CD4-positive, alpha-beta memory T cell (primary cell): ENCODE results near the gene HOXA9. TPM values are rescaled to one million over a fixed set of nuclear protein-coding genes. Genes with fewer than 3 reads are reported as not detected.

Experiments used
- CTCF ChIA-PET: fragments of 350-600 bp; sonication (Branson Sonifier 250); formaldehyde crosslinking; loops from one replicate; lab custom pipeline; 2021; ENCODE audit warnings: inconsistent platforms; ENCODE audit not compliant: partially characterized antibody; lab: Charles Lee
- POLR2A ChIA-PET: fragments of 350-600 bp; sonication (Branson Sonifier 250); formaldehyde crosslinking; loops from one replicate; lab custom pipeline; 2021; ENCODE audit not compliant: partially characterized antibody; lab: Charles Lee
- DNase-seq, 5 donors: peaks; one replicate each; pipeline versions ENCODE4 v3.0.0 to v3.0.0-alpha.2; 2020 to 2022; ENCODE audit warnings: mixed read lengths in 1 of 5
- H3K27ac ChIP-seq: one replicate; pipeline ENCODE4 v1.7.0; 2013; ENCODE audit warnings: low read depth, low read length
- H3K27me3 ChIP-seq: 2 replicates; pipeline ENCODE4 v1.7.0; 2013; ENCODE audit warnings: mild to moderate bottlenecking, low read length, moderate library complexity; ENCODE audit not compliant: insufficient read depth
- H3K36me3 ChIP-seq: 2 replicates; pipeline ENCODE4 v1.7.0; 2013; ENCODE audit warnings: mild to moderate bottlenecking, low read length, moderate library complexity; ENCODE audit not compliant: insufficient read depth
- H3K4me1 ChIP-seq: 2 replicates; pipeline ENCODE4 v1.7.0; 2013; ENCODE audit warnings: mild to moderate bottlenecking, low read length, moderate library complexity; ENCODE audit not compliant: insufficient read depth
- H3K4me3 ChIP-seq, 2 donors: one replicate each; pipeline ENCODE4 v1.7.0; 2013; ENCODE audit warnings: low read length in 2 of 2, mild to moderate bottlenecking in 1 of 2
- H3K9me3 ChIP-seq, 2 donors: one replicate each; pipeline ENCODE4 v1.7.0; 2013; ENCODE audit warnings: low read length in 2 of 2, control low read depth in 1 of 2; ENCODE audit not compliant: control insufficient read depth in 1 of 2
- H3K27ac Mint-ChIP-seq, 7 donors: one replicate each; pipeline ENCODE4 v1.8.0; 2020 to 2021; ENCODE audit warnings: mixed read lengths in 7 of 7, mild to moderate bottlenecking in 6 of 7, inconsistent platforms in 3 of 7, moderate library complexity in 3 of 7
- H3K27me3 Mint-ChIP-seq, 2 donors: one replicate each; pipeline ENCODE4 v1.8.0; 2020 to 2021; ENCODE audit warnings: mixed read lengths in 2 of 2
- H3K36me3 Mint-ChIP-seq, 2 donors: one replicate each; pipeline ENCODE4 v1.8.0; 2020 to 2021; ENCODE audit warnings: mixed read lengths in 2 of 2, inconsistent platforms in 1 of 2, mild to moderate bottlenecking in 1 of 2
- H3K4me1 Mint-ChIP-seq, 4 donors: one replicate each; pipeline ENCODE4 v1.8.0; 2020 to 2021; ENCODE audit warnings: mixed read lengths in 4 of 4, mild to moderate bottlenecking in 1 of 4
- H3K4me3 Mint-ChIP-seq, 8 donors: one replicate each; pipeline ENCODE4 v1.8.0; 2020 to 2021; ENCODE audit warnings: mixed read lengths in 8 of 8, mild to moderate bottlenecking in 7 of 8, moderate library complexity in 6 of 8, inconsistent platforms in 3 of 8
- H3K9me3 Mint-ChIP-seq, 8 donors: one replicate each; pipeline ENCODE4 v1.8.0; 2020 to 2021; ENCODE audit warnings: mixed read lengths in 8 of 8, mild to moderate bottlenecking in 5 of 8, inconsistent platforms in 3 of 8, moderate library complexity in 1 of 8
- intact Hi-C: fragments of 100-400 bp; cut with micrococcal nuclease; formaldehyde crosslinking; loops from one replicate; pipeline ENCODE4 v1.15.1; 2023
- polyA plus RNA-seq, 2 donors: library from polyadenylated mRNA; unstranded; fragments of 300-500 nt; fragmentation: Illumina TruSeq; gene quantifications; one replicate each; pipeline ENCODE4 v1.2.3, GENCODE V29; 2021
- total RNA-seq, 2 experiments: library from RNA; stranded (reverse); gene quantifications; one replicate each; pipeline ENCODE4 v1.2.3, GENCODE V29; 2021

Gene HOXA9
- total and polyA plus RNA-seq, 4 experiments from 2014 or later, result not detected

GRCh38 chr7:27204851-27205322, 39.5 kb upstream of the HOXA9 start:
- Mint-ChIP-seq H3K9me3 (peaks cover 0 to 5% (median 0%) of the 10 kb centered on the region in 8 donors), H3K4me3 (peak overlapping the region in 4 of 8 donors; percentile 0 to 54 (median 40)), H3K36me3 (no peaks in the 10 kb centered on the region), H3K4me1 (peaks cover 24 to 45% (median 31%) of the 10 kb centered on the region in 4 donors), H3K27me3 (peaks cover 68 to 84% of the 10 kb centered on the region in 2 donors), H3K27ac (peak overlapping the region in 2 of 7 donors; percentile 17 to 33)
- ChIA-PET POLR2A (no interaction called here), CTCF (interaction anchor here (2.5 kb wide), 1 partner anchor 9 kb away, joined by 9 read pairs; no protein-coding TSS in a partner anchor)
- Histone ChIP-seq H3K27me3 (peaks cover 68% of the 10 kb centered on the region), H3K9me3 (no peaks in the 10 kb centered on the region), H3K4me3 (no peak overlapping the region), H3K4me1 (peaks cover 28% of the 10 kb centered on the region), H3K36me3 (no peaks in the 10 kb centered on the region), H3K27ac (no peak overlapping the region)
- no peak for DNase-seq
- intact Hi-C loops, result no loop called here

DNA sequence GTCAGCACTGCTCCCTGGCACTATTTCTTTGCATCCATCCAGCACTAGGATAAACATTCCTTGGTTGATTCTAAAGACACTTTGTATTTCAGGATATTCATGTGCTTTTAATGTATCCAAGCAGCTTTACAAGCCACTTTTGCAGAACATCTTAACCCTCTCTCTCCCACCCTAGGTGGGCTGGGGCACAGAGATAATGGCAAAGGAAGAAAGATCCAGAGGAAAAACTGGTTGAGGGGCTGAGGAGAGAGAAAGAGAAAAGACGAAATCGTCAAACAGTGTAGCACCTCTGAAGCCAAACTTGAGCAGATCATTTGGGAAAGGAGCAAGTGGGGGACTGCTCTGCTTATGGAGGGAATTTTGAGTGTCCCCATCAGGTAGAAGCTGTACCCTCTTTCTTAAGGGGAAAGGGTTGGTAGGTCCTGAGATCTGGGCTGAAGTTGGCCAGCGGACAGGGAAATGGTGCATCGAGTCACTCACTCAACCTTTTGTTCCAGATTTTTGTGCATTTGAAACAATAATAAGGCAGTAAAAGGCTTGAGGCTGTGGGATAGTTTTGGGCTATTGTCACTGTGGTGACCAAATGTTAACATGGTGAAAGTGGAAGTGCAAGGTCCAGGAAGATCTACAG, 38.7 kb upstream of the HOXA9 start:
- Mint-ChIP-seq H3K27ac (peak overlapping the region in 3 of 7 donors; percentile 2 to 50 (median 33)), H3K4me1 (peaks cover 25 to 50% (median 33%) of the 10 kb centered on the region in 4 donors), H3K36me3 (no peaks in the 10 kb centered on the region), H3K4me3 (peak overlapping the region in 3 of 8 donors; percentile 0 to 27 (median 3)), H3K27me3 (peaks cover 70 to 80% of the 10 kb centered on the region in 2 donors), H3K9me3 (peaks cover 0 to 5% (median 0%) of the 10 kb centered on the region in 8 donors)
- Histone ChIP-seq H3K4me1 (peaks cover 30% of the 10 kb centered on the region), H3K4me3 (no peak overlapping the region), H3K9me3 (no peaks in the 10 kb centered on the region), H3K36me3 (no peaks in the 10 kb centered on the region), H3K27me3 (peaks cover 69% of the 10 kb centered on the region), H3K27ac (no peak overlapping the region)
- no peak for DNase-seq
- intact Hi-C loops, result no loop called here
- CTCF ChIA-PET, result interaction anchor here (2.5 kb wide), 1 partner anchor 8 kb away, joined by 9 read pairs; no protein-coding TSS in a partner anchor
- POLR2A ChIA-PET, result interaction anchor here (1.2 kb wide), 1 partner anchor 21 kb away, joined by 3 read pairs; no protein-coding TSS in a partner anchor

- Histone ChIP-seq H3K27ac (no peak overlapping the region), H3K36me3 (no peaks in the 10 kb centered on the region), H3K27me3 (peaks cover 75% of the 10 kb centered on the region), H3K4me3 (no peak overlapping the region), H3K4me1 (peaks cover 36% of the 10 kb centered on the region), H3K9me3 (no peaks in the 10 kb centered on the region)
- CTCF ChIA-PET, result no interaction called here
- Mint-ChIP-seq H3K27me3 (peaks cover 71 to 80% of the 10 kb centered on the region in 2 donors), H3K9me3 (peaks cover 0 to 7% (median 0%) of the 10 kb centered on the region in 8 donors), H3K4me1 (peaks cover 25 to 56% (median 36%) of the 10 kb centered on the region in 4 donors), H3K4me3 (no peak overlapping the region), H3K27ac (peak overlapping the region in 2 of 7 donors; percentile 22 to 33), H3K36me3 (no peaks in the 10 kb centered on the region)
- POLR2A ChIA-PET, result interaction anchor here (0.6 to 1.2 kb wide), 2 partner anchors 20 to 498 kb away, joined by 3 read pairs; no protein-coding TSS in a partner anchor
- intact Hi-C loops, result no loop called here
- no peak for DNase-seq
These were observed 38.1 kb upstream of the HOXA9 start for GRCh38 chr7:27203365-27203953.

GRCh38 chr7:27202862-27203134, 37.5 kb upstream of the HOXA9 start:
- Histone ChIP-seq H3K27ac (no peak overlapping the region), H3K27me3 (peaks cover 81% of the 10 kb centered on the region), H3K36me3 (no peaks in the 10 kb centered on the region), H3K4me3 (no peak overlapping the region), H3K4me1 (peaks cover 40% of the 10 kb centered on the region), H3K9me3 (no peaks in the 10 kb centered on the region)
- H3K36me3 Mint-ChIP-seq, result no peaks in the 10 kb centered on the region
- DNase-seq, result no peak
- ChIA-PET POLR2A (interaction anchor here (0.6 to 1.3 kb wide), 2 partner anchors 18 to 498 kb away, joined by 3 read pairs; partner anchors contain the start of gene HOXA11), CTCF (interaction anchor here (0.7 to 1.2 kb wide), 2 partner anchors 40 to 887 kb away, joined by 4 read pairs; no protein-coding TSS in a partner anchor)
- H3K4me3 Mint-ChIP-seq, result peak overlapping the region in 1 of 8 donors; percentile 20
- intact Hi-C loops, result no loop called here
- H3K27me3 Mint-ChIP-seq, result peaks cover 75 to 82% of the 10 kb centered on the region in 2 donors
- H3K4me1 Mint-ChIP-seq, result peaks cover 28 to 63% (median 40%) of the 10 kb centered on the region in 4 donors
- H3K9me3 Mint-ChIP-seq, result peaks cover 0 to 7% (median under 1%) of the 10 kb centered on the region in 8 donors
- H3K27ac Mint-ChIP-seq, result no peak overlapping the region

- Histone ChIP-seq H3K4me3 (no peak overlapping the region), H3K27me3 (peaks cover 81% of the 10 kb centered on the region), H3K27ac (no peak overlapping the region), H3K36me3 (no peaks in the 10 kb centered on the region), H3K9me3 (no peaks in the 10 kb centered on the region), H3K4me1 (peaks cover 40% of the 10 kb centered on the region)
- POLR2A ChIA-PET, result interaction anchor here (1.3 kb wide), 1 partner anchor 17 kb away, joined by 3 read pairs; the partner anchor contains the start of gene HOXA11
- H3K27ac Mint-ChIP-seq, result peak overlapping the region in 2 of 7 donors; percentile 35 to 87
- H3K36me3 Mint-ChIP-seq, result no peaks in the 10 kb centered on the region
- H3K4me1 Mint-ChIP-seq, result peaks cover 28 to 66% (median 41%) of the 10 kb centered on the region in 4 donors
- peaks cover 0 to 12% (median 3%) of the 10 kb centered on the region in 8 donors for H3K9me3 Mint-ChIP-seq
- peaks cover 76 to 82% of the 10 kb centered on the region in 2 donors for H3K27me3 Mint-ChIP-seq
- DNase-seq, result no peak
- H3K4me3 Mint-ChIP-seq, result peak overlapping the region in 5 of 8 donors; percentile 3 to 78 (median 55)
- CTCF ChIA-PET, result interaction anchor here (0.7 to 1.2 kb wide), 2 partner anchors 39 to 888 kb away, joined by 4 read pairs; no protein-coding TSS in a partner anchor
- intact Hi-C loops, result no loop called here
These were observed 36.9 kb upstream of the HOXA9 start for GRCh38 chr7:27202018-27202861.

DNA sequence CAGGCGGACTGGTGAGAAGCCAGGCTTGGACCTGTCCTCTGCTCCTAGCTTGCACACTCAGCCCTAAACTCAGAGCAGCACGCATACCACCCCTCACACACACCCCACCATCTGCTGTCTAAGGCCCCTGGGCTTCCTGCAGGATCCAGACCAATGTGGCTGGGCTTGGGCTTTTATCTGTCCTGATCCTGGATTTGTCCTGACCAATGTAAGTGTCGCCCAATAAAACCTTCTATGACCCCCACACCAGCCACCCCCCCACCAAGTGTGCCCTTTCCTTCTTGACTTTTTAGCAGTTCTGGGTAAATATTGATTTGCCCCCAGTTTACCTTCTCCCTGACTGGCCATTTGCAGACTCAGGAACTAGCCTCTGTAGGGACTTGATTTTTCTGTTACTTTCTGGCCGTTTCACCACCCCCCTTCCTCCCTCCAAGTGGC, 36.3 kb upstream of the HOXA9 start:
- peaks cover 0 to 12% (median 3%) of the 10 kb centered on the region in 8 donors for H3K9me3 Mint-ChIP-seq
- Histone ChIP-seq H3K27ac (no peak overlapping the region), H3K27me3 (peaks cover 82% of the 10 kb centered on the region), H3K4me1 (peaks cover 40% of the 10 kb centered on the region), H3K9me3 (no peaks in the 10 kb centered on the region), H3K4me3 (no peak overlapping the region), H3K36me3 (no peaks in the 10 kb centered on the region)
- CTCF ChIA-PET, result interaction anchor here (1.2 kb wide), 1 partner anchor 39 kb away, joined by 4 read pairs; no protein-coding TSS in a partner anchor
- peaks cover 28 to 65% (median 41%) of the 10 kb centered on the region in 4 donors for H3K4me1 Mint-ChIP-seq
- intact Hi-C loops, result no loop called here
- POLR2A ChIA-PET, result interaction anchor here (1.3 kb wide), 1 partner anchor 17 kb away, joined by 3 read pairs; the partner anchor contains the start of gene HOXA11
- peak overlapping the region in 5 of 8 donors; percentile 67 to 78 (median 77) for H3K4me3 Mint-ChIP-seq
- H3K27ac Mint-ChIP-seq, result peak overlapping the region in 2 of 7 donors; percentile 35 to 87
- H3K36me3 Mint-ChIP-seq, result no peaks in the 10 kb centered on the region
- H3K27me3 Mint-ChIP-seq, result peaks cover 72 to 81% of the 10 kb centered on the region in 2 donors
- DNase-seq, result no peak
